NCI-H128 (cell line): ENCODE data around the gene TMEM250.

Experiments used
- DNase-seq: peaks from one replicate; lab custom pipeline; 2025; ENCODE audit not compliant: unreplicated experiment; lab: John Stamatoyannopoulos, UW

TMEM250 gene

DNA sequence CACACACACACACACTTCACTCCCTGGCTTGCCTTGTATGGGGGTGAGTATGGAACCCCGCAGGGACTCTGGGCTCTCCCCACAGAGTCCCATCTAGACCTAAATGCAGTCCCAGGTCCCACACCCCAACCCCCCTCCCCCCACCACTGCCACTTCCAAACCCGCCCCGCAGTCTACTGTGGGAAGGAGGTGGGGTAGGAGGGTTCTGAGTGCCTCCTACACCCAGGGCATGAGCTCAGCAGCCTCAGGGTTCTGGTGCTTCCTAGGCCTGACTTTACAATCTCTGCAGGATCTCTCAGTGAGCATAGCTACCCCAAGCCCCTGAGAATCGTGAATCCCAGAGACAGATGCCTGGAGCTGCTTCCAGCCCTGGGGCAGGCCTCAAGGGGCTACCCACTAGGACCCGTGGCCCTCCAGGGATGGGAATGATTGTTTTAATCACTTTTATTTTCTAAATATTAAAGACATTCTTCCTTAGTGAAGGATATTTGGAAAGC lies 22.1 kb downstream of the TMEM250 start:
- DNase-seq, result no peak

DNA sequence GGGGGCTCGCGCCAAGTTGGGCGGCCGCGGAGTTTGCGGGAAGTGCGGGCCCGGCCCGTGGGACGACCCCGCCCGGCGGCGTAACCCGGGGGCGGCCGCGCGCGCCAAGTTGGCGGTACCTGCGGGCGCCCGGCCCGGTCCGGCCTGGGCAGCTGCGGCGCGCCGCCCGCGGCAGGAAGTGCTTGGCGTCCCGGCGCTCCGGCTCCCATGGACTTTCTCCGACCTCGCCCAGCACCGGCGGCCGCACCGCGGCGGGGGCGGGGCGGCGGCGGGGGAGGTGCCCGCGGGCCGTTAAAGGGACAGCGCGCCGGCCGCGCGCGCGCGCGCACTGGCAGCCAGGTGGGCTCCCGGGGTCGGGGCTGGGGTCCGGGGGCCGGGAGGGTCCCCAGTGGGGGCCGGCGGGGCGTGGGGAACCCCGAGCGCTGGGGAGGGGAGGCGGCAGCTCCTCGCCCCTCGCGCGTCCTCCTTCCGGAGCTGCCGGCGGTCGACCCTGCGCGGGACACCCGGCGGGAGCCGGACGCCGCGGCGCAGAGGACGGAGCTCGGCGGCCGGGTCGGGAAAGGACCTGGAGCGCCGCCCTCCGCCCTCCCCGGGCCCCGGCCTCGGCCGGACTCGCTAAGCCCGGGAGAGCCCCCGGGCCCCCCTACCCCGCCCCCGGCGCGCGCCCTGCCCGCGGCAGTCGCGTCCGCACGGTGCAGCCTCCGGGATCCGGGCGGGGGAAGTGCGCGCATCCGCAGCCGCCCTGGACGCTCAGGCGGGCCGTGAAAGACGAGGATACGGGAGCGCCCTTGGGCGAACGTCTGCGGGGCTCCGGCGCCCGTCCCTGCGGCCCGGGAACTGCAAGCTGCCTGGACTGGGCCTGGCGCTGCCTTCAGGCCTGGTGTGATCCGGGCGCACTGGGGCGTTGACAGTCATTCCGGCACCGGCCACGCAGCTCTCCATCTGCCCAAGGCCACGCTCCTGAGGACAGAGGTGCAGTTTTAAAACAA lies 23.3 kb downstream of the TMEM250 start, which contains the start of gene NACC2:
Gene NACC2 (minus strand): TSS at position 220 of the 989 bp plus-strand sequence. CDS start 44,768 bp downstream, outside the sequence.
- DNase-seq, result no peak

DNA sequence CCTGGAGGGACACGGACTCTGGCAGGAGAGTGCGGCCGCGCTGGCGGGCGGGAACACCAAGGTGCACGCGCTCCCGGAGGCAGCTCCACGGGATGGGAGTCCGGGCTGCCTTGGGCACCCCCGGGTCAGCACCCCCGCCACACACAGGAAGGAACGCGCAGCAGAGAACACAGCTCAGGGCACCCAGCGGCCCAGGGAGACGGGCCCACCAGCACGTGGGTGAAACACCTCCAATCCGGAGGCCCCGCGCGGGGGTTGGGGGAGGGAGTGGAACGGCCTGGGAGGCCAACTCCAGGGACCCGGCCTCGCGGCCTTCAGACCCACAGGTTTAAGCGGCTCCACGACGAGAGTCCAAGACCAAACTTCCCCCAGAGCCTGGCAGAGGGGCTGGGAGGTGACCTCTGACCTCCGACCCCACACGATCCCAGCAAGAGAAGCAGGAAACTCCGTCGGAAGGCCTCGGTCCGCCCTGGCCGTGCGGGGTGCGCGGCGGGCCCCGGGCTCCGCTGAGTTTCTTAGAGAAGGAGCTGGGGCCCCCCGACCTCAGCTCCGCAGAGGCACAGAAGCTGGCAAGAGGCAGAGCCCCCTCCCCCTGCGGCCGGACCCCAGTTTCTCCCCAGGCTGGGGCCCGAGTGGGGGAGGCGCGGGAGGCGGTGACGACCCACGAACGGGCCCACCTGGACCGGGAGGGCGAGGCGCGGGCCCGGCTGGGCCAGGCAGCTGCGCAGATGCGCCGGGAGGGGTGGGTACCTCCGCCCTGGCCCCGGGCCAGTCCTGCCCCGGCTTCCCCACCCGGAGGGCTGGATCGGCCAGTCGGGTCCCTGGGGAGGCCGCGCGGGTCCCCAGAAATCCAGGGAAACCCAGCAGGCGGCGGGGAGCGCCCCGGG lies 24.4 kb downstream of the TMEM250 start:
- DNase-seq, result no peak

DNA sequence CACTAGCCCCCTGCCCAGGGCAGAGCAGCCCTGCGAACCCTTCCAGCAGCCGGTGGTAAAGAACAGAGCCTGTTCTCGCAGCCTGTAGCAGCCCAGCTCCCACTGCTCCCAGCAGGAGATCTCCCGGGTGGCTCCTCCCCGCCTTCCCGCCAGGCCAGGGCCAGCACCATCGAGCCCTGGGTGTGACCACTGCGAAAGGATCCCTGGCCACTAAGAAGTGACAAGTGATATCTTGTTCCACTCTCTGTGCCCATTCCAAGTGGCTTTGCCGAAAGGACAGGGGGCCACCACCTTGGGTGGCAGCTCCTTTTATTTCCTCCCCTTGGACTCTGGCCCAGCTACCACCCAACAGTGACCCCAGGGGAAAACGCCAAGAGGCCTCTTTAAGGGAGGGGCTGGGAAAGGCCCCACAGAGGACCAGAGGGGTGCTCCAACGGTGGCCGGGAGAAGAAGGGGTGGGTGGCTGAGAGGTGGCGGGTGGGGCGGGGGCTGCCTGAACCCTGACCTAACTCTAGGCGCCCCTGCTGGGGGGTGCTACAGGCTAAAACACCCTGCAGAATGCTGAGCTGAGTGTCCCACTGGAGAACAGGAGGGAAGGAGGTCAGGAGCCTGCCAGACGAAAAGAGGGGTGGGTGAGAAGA lies 25.2 kb downstream of the TMEM250 start:
- DNase-seq, result no peak

DNA sequence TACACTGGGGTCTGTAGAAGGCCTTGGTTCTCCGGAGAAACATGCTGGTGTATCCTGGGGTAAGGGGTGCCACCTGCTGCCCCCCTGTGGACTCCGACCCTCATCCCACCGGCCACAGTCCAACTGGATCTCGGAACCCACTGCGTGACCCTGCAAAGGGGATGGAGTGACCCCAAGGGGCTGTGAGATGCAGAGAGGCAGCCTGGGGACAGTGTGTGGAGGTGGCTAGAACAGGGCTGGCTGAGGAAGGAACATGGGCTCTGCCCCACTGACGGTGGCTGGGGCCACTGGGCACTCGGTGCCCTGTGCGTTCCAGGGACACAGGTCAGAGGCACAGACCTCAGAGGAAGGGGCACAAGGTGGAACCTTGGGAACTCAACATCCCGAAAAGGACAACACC lies 25.9 kb downstream of the TMEM250 start:
- DNase-seq, result no peak

DNA sequence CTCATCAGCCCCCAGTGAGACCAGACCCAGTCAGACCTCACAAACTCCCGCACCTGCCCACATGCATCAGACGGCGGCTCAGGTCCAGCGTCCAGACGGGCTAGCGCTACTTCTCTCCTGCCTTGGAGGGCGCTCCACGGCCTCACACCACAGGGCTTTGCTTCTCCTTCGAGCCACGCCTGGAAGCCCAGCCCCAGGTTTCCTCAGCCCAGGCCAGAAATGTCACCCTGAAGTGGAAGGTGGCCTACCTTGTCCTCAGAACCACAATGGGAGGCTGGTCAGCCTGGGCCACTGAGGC lies 26.4 kb downstream of the TMEM250 start:
- no peak for DNase-seq

DNA sequence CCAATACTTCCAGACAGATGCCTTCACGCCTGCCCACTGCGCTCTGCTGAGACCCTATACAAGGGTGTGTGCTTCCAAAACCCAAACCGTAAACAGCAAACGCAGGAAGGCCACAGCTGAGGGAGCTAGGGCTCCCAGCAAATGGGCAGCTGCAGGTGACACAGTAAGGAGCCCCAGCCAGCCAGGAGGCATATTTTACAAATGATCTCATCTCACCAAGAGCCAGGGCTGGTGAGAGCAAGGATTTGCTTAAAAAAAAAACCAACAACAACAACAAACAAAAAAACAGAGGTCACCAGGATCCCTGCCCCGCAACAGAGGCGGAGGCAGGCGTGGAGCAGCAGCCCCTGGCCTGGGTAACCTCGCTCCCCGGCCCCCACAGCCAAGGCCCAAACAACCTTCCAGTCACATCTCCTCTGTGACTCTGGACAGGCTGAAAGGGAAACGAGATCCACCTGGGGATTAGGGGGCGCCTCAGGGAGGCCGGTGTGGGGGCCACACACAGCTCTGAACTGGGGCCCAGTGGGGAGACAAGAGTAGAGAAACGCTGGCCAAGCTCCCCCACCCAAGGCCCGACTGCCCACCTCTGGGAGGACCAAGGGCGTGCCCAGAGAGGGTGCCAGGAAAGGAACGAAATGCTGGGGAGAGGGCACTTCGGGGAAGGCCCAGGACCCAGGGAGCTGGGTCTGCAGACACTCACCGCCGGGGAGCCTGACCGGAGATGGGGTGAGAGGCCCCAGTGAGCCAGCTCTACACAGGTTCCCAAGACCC lies 26.9 kb downstream of the TMEM250 start:
- DNase-seq, result no peak

DNA sequence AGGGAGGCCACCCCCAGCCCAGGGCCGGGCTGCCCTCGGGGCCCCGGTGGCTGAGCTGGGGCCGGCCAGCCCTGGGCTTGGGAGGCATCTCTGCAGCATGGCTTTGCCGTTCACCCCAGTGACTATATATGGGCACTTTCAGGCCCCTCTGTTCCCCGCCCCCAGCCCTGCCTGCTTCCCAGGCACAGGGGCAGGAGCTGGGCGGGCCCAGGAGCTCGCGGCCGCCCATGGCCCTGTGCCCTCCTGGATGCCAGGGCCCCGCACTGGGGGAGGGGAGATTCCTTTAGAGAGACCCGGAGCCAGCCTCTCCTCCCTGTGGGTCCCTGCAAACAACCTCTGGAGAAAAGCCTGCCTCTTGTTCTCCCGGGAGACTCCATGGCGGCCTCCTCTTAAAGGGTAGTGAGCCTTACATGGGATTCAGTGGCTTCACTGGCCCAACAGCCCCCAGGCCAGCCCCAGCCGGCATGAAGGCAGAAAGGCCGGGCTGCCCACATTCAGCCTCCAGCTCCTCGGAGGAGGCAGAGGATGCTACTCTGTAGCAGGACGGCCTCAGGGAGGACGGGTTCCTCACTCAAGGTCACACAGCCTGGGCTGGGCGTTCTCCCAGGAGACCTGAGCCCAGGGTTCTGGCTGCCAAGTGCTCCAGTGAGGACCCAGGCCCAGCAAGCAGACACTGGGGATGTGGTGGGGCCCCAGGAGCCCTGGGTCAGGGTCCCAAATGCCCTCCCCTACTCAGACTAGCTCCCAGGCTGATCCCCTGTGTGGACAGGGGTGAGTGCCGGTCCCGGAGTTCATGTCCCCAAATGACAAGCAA lies 27.7 kb downstream of the TMEM250 start:
- DNase-seq, result no peak

DNA sequence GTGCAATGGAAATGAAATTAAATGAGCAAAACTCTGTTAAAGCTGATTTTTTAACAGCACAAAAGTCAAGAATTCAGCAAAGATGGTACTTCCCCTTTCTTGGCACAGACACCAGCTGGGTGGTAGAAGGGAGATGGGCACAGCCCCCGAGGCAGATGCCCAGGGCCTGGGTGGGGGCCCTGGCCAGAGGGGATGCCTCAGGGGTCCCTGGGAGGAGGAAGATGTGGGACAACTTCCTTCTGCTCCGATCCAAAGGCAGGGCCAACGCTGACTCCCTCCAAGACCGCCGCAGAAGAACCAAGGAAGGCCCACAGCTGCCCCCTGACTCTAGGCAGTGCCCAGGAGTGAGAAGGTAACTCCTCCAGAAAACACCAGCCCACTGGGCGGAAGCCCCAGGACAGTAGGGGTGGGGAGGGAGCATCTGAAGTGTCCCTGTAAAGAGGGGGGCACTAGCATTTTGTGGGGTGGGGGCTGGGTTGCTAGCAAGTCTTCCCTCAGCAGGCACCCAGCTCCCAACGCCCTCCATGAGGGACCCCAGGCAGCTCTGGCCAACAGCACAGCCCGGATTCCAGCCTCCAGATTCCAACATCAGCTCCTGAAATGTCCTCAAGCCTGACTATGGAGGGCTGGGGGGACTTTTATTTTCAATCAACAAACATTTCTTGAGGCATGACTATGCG lies 28.5 kb downstream of the TMEM250 start:
- no peak for DNase-seq

DNA sequence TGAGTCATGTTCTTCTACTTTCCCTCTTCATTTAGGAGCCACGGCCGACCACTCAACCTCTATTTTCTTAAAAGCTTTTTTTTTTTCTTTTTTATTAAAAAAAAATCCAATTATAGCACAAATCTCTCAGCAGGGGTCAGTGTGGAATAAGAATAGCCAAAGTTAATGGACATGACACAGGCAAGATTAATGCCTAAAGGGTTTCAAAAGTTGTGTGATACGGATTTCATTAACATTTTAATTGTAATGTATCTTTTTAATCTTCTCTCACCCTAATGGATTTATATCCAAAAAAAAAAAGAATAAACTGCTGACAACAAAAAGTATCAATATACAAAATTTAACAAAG lies 29.0 kb downstream of the TMEM250 start:
- no peak for DNase-seq

DNA sequence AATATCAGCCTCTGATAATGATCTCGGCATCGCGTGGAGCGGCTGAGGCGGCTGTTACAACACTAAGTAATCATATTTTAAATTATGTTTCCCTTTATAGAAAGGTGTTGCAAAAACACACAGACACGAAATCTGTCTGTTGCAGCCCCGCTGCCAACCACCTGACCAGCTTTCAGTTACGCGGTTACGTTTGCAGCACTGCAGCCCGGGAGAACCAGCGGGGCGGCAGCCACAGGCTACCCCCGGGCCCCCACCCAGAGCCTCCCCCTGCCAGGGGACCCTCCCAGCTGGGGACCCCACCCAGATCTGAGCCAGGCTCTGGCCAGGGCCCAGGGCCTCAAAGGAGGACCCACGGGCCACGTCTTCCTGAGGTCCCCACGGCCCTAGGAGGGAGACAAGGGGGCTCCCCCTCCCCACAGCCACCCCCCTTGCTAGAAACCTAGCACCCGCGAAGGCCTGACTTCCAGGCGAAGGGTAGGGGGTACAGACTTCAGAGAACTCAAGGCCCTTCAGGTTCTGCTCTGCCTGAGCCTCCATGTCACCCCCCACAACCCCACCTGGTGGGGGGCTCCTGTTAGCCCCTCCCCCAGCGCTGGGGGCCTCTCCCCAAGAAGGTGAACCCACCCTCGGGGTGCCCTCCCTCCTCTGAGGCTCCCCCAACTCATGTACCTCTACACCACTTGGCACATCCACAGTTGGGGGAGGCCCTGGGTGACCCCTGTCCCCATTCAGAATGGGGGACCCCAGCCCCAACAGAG lies 29.6 kb downstream of the TMEM250 start:
- DNase-seq, result no peak

DNA sequence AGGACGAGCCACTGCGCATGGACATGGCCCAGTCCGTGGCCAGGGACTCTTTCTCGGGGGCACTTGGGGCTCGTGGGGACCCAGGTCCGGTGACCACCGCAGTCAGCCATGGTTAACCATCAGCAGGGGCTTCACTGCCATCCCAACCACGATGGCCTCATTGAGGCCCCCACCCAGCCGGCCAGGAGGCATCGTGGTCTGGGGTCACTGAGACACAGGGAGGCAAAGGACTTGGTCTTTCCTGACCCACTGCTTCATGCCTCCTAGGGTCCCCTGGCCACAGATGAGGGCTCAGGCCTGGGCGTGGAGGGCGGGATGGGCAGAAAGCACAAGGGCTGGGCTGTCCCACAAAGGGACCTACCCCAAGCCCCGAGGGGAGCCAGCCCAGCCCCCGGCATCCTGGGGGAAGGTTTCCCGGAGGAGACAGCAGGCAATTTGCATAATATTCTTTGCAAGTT lies 30.2 kb downstream of the TMEM250 start:
- DNase-seq, result no peak

DNA sequence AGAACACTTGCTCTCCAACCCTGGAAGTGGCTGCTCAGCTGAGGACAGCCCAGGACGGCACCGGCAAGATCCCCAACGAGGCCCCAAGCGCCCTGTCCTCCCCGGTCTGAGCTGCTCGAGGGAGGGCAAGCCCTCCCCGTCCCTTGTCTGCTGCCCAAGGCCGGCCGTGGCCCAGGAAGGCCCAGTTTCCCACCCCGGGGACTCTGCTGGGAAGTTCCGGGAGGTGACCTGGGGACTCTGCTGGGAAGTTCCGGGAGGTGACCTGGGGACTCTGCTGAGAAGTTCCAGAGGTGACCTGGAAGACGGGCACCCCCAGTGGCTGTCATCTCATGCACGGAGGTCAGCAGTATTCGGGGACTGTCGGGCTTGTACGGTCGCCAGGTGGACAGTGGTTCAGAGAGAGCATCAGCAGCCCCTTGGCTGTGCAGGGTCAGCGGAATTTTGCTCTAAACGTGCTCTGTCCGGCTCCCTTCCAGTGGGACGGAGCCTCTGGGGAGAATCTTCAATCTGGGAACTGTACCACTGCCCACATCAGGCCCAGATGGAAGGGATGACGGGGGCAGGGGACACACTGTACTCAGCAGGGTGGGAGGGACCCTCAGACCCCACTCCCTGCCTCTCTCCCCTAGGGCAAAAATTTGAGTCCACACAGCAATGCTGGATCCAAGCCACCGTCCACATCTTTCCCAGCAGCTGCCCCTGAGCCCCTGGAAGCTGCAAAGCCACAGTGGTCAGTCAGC lies 30.8 kb downstream of the TMEM250 start:
- no peak for DNase-seq

DNA sequence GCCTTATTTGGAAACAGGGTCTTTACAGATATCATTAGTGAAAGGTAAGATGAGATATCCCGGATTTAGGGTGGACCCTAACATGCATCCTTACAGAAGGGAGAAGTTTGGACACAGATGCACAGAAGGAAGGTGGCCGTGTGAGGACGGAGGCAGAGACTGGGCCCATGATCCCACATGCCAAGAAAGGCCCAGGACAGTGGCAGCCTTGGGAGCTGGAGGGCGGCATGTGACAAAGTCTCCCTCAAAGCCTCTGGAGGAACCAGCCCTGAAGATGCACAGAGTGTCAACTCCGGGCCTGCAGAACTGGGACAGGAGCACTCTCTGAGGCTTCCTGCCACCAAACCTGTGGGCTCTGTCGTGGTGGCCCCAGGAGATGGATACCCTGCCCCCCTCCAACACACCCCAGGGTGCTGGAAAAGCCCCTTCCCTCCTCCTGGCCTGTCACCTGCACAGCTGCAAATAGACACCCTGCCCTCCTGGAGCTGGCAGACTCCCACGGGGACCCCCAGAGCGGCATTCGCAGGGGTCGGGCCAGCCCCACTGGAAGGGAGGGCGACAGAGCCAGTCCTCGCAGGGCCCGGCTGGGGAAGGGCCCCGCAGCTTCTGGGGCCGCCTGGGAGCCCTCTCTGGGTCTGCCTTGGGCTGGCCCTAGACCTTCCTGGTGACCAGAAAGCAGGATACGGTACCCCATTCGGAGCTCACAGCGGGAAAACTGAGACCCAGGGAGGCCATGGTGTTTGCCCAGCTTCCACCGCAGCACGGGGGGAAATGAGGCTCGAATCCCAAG lies 31.5 kb downstream of the TMEM250 start:
- DNase-seq, result no peak

DNA sequence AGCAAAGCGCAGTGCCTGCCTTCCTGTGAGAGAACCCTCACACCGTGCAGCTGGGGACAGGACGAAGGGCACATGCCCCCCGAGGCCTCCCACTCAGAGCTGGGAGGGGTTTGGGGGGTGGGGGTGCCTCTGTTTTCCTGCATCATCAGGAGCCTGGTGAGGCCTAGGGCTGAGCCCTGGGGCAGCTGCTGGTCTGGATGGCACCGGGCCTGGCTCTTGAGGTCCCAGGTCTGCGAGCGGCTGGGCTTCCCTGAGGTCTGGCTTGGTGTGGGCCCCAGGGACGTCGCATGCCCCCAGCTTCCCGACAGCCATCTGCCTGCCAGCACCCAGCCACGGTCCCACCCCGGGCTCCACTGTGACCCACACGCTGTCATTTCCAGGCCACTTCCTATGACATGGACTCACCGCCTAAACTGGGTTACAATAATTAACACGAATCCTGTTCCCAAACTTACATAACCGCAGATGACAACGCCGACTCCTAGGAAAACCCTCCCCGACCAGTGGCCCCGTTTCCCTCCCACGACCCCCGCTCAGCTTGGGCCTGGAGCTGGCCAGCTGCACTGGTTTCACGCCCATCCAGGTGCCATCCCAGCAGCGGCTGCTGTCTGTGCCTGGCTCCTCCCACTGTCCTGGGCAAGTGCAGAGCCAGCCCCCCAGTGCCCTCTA lies 32.3 kb downstream of the TMEM250 start:
- DNase-seq, result no peak

DNA sequence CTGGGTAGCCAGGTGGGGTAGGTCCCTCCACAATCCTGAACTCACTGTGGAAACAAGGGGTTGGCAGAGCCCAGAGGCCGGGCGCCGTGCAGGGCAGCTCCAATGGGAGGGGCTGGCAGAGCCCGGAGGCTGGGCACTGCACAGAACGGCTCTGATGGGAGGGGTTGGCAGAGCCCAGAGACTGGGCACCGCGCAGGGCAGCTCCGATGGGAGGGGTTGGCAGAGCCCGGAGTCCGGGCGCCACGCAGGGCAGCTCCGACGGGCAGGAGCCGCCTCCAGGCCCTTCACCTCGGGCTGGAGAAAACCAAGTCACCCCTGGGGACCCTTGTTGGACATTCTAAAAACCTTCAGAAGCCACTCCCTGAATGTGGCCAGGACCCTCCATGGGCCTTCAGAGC lies 32.9 kb downstream of the TMEM250 start:
- no peak for DNase-seq
